Panc1 (cell line): ENCODE measurements around the gene FAM3C. TPM values are rescaled to one million over a fixed set of nuclear protein-coding genes. Genes with fewer than 3 reads are reported as not detected.

Experiments used
- ATAC-seq: fragments of 200-7000 bp; cut with Tn5 transposase; 2 replicates; pipeline ENCODE4 v1.9.1; 2020; ENCODE audit warnings: mild to moderate bottlenecking, moderate library complexity
- BruUV-seq: library from RNA; stranded (reverse); fragments of 400-500 nt; replicated peaks from 2 replicates; lab custom pipeline; 2021; lab: Mats Ljungman, UMichigan
- CTCF ChIA-PET: fragments of 300-600 bp; sonication (Branson Sonifier 250); formaldehyde crosslinking; loops from one replicate; lab custom pipeline; 2022; ENCODE audit warnings: antibody characterized with exemption; lab: Charles Lee
- POLR2A ChIA-PET: fragments of 300-600 bp; sonication (Branson Sonifier 250); formaldehyde crosslinking; loops from one replicate; lab custom pipeline; 2022; ENCODE audit warnings: antibody characterized with exemption; lab: Charles Lee
- DNase-seq: peaks from one replicate; pipeline ENCODE4 v3.0.0-alpha.2; 2010; ENCODE audit warnings: low read depth, low spot score
- H3K27ac ChIP-seq: 2 replicates; pipeline ENCODE4 v1.5.1; 2011; ENCODE audit warnings: mild to moderate bottlenecking, low read length, inconsistent platforms
- H3K27me3 ChIP-seq: fragments of 200-500 bp; sonication (Bioruptor generic); 2 replicates; pipeline ENCODE4 v1.6.0; 2014; ENCODE audit warnings: low read length, inconsistent platforms; ENCODE audit not compliant: control insufficient read depth, insufficient read depth
- H3K36me3 ChIP-seq: fragments of 200-500 bp; sonication (Bioruptor generic); 2 replicates; pipeline ENCODE4 v1.5.1; 2014; ENCODE audit warnings: inconsistent platforms, mild to moderate bottlenecking, low read length, moderate library complexity; ENCODE audit not compliant: control insufficient read depth, insufficient read depth
- H3K4me1 ChIP-seq: 2 replicates; pipeline ENCODE4 v1.5.1; 2011; ENCODE audit warnings: inconsistent platforms, mild to moderate bottlenecking, low read length, moderate library complexity; ENCODE audit not compliant: control insufficient read depth, insufficient read depth
- H3K4me3 ChIP-seq, 2 experiments: 2 replicates each; pipeline ENCODE4 v1.5.1; 2011 to 2012; ENCODE audit warnings: low read depth in 2 of 2, low read length in 2 of 2, mild to moderate bottlenecking in 2 of 2, inconsistent platforms in 1 of 2, moderate library complexity in 1 of 2
- H3K9me3 ChIP-seq: fragments of 200-500 bp; sonication (Bioruptor generic); 2 replicates; pipeline ENCODE4 v1.5.1; 2014; ENCODE audit warnings: low read depth, mild to moderate bottlenecking, inconsistent platforms, low read length, moderate library complexity; ENCODE audit not compliant: control insufficient read depth, insufficient read depth
- CTCF ChIP-seq: fragments of 450-650 bp; IDR thresholded peaks from 2 replicates; pipeline ENCODE4 v1.5.1; 2017; ENCODE audit warnings: mild to moderate bottlenecking
- POLR2AphosphoS5 ChIP-seq: IDR thresholded peaks from 2 replicates; pipeline ENCODE4 v1.6.1; 2012; ENCODE audit warnings: mild to moderate bottlenecking, low read depth, low read length, moderate library complexity
- REST ChIP-seq, 2 experiments: IDR thresholded peaks; 2 replicates each; pipeline ENCODE4 v1.6.1; 2011 to 2012; ENCODE audit warnings: low read depth in 2 of 2, control low read depth in 1 of 2, low read length in 1 of 2, mild to moderate bottlenecking in 1 of 2, moderate library complexity in 1 of 2; ENCODE audit not compliant: insufficient read depth in 1 of 2
- SIN3A ChIP-seq: IDR thresholded peaks from 2 replicates; pipeline ENCODE4 v1.6.1; 2012; ENCODE audit warnings: low read depth, mild to moderate bottlenecking, low read length, moderate library complexity, borderline replicate concordance; ENCODE audit not compliant: insufficient read depth
- TCF7L2 ChIP-seq: IDR thresholded peaks from 2 replicates; pipeline ENCODE4 v1.6.1; 2011; ENCODE audit warnings: mild to moderate bottlenecking, low read depth, low read length, inconsistent platforms
- in situ Hi-C: cut with HindIII; loops from 2 replicates; pipeline ENCODE4 v1.10.0; 2016; ENCODE audit warnings: low sequenced_read_pairs, low pct_unique_long_range_greater_than_20kb
- intact Hi-C: fragments of 100-400 bp; cut with micrococcal nuclease; formaldehyde crosslinking; loops from one replicate; pipeline ENCODE4 v1.10.0; 2022; ENCODE audit not compliant: unreplicated experiment
- total RNA-seq: library from RNA; stranded (reverse); gene quantifications from one replicate; pipeline ENCODE4 v1.2.1, GENCODE V29; 2021; ENCODE audit not compliant: unreplicated experiment

FAM3C gene
- total RNA-seq, 1 experiment from 2014 or later, result 55.4 TPM

GRCh38 chr7:121401896-121402295 lies 5.8 kb upstream of the FAM3C start:
- CTCF ChIA-PET, result no interaction called here

GRCh38 chr7:121398246-121398645 lies 2.1 kb upstream of the FAM3C start:
- Histone ChIP-seq H3K4me1 (peaks cover 18% of the 10 kb centered on the region), H3K27ac (peak overlapping the region; percentile 97), H3K4me3 (peak overlapping the region; percentile 13 to 43; a peak in 3 of 4 replicates), H3K27me3 (no peaks in the 10 kb centered on the region), H3K36me3 (peaks cover 4% of the 10 kb centered on the region), H3K9me3 (no peaks in the 10 kb centered on the region)
- BruUV-seq, result no TSS peak
- in situ Hi-C loops, result no loop called here
- no peak for DNase-seq
- POLR2A ChIA-PET, result no interaction called here
- ATAC-seq, result no peak
- CTCF ChIA-PET, result interaction anchor here (0.9 to 1.0 kb wide), 2 partner anchors 146 to 149 kb away, joined by 3 read pairs; no protein-coding TSS in a partner anchor
- intact Hi-C loops, result loop anchor here (2.0 to 5.0 kb wide), 2 partner anchors 129 to 149 kb away; no protein-coding TSS in a partner anchor
- TF ChIP-seq TCF7L2 (no peak), SIN3A (no peak), POLR2AphosphoS5 (no peak), REST (IDR thresholded peaks at IDR 0.05; ENCODE audit: insufficient read depth in 1 of 2, low read depth in 2 of 2, low read length in 1 of 2) (no peak), CTCF (peak; percentile 77)

More at GRCh38 chr7:121401896-121402295, 5.8 kb upstream of the FAM3C start:
- BruUV-seq, result no TSS peak
- in situ Hi-C loops (no loop called here), intact Hi-C loops (no loop called here)
- TF ChIP-seq CTCF, result no peak
- TF ChIP-seq TCF7L2, result no peak
- no peak for TF ChIP-seq POLR2AphosphoS5
- TF ChIP-seq SIN3A, result no peak
- TF ChIP-seq REST (IDR thresholded peaks at IDR 0.05; ENCODE audit: insufficient read depth in 1 of 2, low read depth in 2 of 2, low read length in 1 of 2), result no peak
- Histone ChIP-seq H3K4me1 (peaks cover 7% of the 10 kb centered on the region), H3K36me3 (no peaks in the 10 kb centered on the region), H3K27me3 (no peaks in the 10 kb centered on the region), H3K9me3 (no peaks in the 10 kb centered on the region), H3K27ac (no peak overlapping the region), H3K4me3 (no peak overlapping the region)
- ATAC-seq, result no peak
- POLR2A ChIA-PET, result no interaction called here
- DNase-seq, result no peak
